ENCODE results near the gene MLKL.
"Not testable (repeated sequence)": the region's sequence is repeated elsewhere in the genome, so short reads cannot be mapped to it uniquely, and the experiment has no call there.

MLKL gene

GRCh38 chr16:74695450-74696422, 4.9 kb downstream of the MLKL start:
- DNase-seq = peak; percentile 89

DNA sequence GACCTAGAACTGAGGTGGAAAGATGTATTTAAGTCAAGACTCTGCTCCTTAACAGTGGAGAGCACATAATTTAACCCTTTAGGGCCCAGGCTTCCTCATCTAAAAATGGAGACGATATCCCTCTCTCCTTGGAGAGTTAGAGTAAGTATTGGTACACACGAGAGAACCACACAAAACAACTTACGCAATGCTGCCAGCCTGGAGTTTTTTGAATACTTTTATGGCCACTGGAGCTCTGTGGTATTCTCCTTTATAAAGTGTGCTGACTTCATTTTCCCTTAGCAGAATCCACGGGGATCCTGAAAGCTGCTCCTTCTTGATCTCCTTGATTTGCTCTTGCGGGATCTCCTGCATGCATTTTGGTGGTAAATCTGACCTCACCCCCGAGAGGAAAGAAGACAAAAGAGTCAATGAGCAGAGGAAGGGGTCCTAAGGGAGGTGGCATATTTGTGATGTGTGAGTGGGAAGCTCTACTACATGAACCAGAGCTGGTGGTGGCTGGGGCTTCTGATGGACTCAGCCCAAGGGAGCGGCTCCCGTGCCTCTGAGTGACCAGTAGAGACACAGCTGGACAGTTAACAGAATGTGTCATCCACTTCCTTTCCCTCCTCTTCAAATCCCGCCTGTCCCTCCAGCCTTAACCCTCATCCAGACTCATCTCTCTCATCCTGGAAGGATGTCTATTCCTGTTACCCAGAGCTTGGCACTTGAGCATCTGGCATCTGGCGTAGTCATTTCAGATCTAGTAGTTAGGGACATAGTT, 9.4 kb downstream of the MLKL start:
- DNase-seq = no peak

DNA sequence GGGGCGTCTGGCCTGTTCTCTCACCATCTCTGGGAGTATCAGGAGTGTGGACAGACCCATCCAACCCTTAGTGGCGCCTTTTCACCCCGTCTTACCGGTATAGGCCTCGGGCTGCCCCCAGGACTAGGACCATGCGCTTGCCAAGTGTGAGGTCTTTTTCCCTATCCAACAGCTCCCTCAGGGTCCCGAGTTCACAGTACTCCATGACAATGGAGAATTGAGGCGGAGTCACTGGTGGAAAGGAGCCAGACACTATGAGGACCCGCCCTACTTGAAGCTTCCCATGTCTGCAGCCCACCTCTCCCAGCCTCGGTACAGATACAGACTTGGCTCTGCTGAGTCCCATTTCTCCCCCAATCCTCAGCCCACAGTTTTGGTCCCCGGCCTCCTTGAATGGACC, 18.1 kb downstream of the MLKL start:
- DNase-seq = no peak

- DNase-seq = no peak
These were observed 20.0 kb downstream of the MLKL start for GRCh38 chr16:74680681-74681080.

- no peak for DNase-seq
These were observed 20.7 kb downstream of the MLKL start for GRCh38 chr16:74679983-74680382.

GRCh38 chr16:74677868-74678267, 22.8 kb downstream of the MLKL start:
- no peak for DNase-seq

DNA sequence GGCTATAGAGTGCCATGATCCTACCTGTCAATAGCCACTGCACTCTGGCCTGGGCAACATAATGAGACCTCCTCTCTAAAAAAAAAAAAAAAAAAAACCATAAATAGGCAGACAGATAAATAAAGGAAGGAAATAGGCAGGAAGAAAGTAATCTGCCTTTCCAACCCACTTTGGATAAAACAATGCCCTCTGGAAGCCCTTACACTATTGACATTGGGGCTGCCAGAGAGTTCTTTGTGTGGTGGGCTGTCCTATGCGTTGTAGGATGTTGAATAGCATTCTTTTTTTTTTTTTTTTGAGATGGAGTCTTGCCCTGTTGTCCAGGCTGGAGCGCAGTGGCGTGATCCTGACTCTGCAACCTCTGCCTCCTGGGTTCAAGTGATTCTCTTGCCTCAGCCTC, 26.8 kb downstream of the MLKL start:
- DNase-seq = no peak

GRCh38 chr16:74668877-74669276, 31.8 kb downstream of the MLKL start:
- not testable (repeated sequence) for DNase-seq

DNA sequence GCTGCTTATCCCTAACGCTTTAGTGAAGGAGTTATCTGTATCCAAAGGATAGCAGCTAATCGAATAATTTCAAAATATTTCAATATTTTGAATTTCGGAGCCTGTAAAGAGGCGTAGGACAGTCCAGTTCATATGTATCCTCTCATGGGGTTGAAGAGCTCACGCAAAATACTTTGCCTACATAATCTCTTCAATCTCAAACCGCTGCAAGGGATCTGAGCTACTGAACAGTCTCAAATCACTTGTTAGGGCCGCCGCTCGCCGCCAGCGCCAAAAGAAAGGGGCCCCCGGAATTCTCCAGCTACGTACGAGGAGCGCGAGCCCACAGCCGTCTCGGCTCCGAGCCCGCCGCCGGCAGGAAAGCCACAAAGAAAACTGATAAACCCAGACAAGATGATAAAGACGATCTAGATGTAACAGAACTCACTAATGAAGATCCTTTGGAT, 33.4 kb downstream of the MLKL start:
- DNase-seq = peak; percentile 30

- peak; percentile 99 for DNase-seq
These were observed 34.0 kb downstream of the MLKL start, which contains the start of gene RFWD3 for GRCh38 chr16:74666425-74667254. Gene RFWD3, minus strand, starts transcription at chr16:74666877. Its CDS starts 5,428 bp downstream, at chr16:74661449.

DNA sequence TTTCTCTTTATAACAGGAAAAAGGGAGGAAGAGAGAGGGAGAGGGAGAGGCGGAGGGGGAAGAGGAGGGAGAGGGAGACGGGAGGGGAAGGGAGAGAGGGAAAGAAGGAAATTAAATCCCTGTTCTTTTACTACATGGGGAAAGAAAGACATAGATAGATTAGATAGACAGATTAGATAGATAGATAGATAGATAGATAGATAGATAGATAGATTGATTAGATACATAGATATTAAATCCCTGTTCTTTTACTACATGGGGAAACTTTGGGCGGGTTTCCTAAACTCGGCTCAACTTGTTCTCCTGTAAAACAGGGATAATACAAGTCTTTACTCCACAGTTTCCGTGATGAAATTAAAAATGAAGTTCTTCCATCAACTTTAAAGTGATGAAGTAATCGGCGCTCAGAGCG, 34.6 kb downstream of the MLKL start:
- DNase-seq = no peak

DNA sequence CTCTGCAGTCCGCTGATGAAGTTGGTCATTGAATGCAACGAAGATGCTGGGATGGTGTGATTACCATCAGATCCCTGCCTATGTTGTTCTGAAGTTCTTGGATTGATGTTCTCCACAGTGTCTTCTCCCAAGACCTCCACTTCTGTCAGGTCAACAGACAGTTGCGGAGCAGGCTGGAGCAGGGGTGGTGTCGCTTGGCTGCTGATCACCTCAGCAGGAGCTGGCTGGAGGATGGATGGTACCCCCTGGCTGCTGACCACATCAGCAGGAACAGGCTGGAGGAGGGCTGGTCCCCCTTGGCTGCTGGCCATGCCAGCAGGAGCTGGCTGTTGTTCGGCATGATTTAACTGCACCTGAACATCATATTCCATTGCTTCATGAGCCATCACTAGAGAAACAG, 39.6 kb downstream of the MLKL start:
- DNase-seq = no peak

GRCh38 chr16:74660383-74660782, 40.3 kb downstream of the MLKL start:
- no peak for DNase-seq

- no peak for DNase-seq
These were observed 41.6 kb downstream of the MLKL start for GRCh38 chr16:74659041-74659440.

DNA sequence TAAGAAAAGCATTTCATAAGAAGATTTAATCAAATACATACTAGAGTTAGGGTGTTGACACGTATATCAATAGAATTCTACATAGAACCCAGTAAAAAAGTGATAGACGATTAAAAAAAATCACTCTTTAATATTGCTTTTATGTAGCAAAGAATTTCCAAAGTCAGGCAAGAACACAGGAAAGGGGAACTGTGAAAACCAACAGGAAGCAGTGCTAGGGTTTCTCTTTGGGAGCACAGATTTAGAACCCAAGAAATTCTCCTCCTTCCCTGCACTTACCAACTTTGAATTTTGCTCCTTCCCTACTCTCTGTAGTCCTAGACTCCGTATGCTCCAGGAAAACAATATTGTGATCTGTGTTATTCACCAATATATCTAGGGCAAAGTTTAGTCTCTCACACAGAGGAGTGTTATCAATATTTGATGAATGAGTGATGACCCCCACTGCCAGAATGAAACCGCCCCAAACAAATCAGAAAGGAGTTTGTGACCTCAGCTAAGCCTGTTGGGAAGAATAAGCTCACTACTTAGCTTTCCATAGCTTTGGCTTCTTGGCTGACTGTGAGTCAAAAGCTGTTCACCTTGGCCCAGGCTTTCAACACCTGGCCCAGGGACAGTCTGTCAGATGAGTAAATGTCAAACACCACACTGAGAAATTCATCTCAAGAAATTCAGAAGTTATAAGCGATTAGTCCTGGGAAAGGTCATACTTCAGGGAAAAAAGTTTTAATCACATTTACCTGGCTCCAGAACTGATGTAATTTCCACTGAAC, 42.6 kb downstream of the MLKL start:
- no peak for DNase-seq

DNA sequence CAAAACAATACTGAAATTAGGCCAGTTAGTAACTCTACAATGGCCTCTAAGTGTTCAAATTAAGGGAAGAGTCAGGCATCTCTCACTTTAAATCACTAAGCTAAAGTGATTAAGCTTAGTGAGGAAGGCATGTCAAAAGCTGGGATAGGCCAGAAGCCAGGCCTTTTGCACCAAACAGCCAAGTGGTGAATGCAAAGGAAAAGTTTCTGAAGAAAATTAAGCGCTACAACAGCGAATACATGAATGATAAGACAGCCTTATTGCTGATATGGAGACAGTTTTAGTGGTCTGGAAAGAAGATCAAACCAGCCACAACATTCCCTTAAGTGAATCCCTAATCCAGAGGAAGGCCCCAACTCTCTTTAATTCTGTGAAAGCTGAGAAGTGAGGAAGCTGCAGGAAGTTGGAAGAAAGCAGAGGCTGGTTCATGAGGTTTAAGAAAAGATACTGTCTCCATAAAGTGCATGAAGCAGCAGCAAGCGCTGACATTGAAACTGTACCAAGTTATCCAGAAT, 46.1 kb downstream of the MLKL start:
- DNase-seq = no peak

DNA sequence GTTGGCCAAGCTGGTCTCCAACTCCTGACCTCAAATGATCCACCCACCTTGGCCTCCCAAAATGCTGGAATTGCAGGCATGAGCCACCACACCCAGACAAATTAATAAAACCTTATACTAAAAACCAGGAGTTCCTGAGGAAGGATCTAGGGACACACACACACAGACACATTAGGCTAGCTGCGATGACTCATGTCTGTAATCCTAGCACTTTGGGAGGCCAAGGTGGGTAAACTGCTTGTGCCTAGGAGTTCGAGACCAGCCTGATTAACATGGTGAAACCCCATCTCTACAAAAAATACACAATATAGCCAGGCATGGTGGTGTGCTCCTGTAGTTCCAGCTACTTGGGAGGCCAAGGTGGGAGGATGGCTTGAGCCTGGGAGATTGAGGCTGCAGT, 47.8 kb downstream of the MLKL start:
- DNase-seq = peak; percentile 18

DNA sequence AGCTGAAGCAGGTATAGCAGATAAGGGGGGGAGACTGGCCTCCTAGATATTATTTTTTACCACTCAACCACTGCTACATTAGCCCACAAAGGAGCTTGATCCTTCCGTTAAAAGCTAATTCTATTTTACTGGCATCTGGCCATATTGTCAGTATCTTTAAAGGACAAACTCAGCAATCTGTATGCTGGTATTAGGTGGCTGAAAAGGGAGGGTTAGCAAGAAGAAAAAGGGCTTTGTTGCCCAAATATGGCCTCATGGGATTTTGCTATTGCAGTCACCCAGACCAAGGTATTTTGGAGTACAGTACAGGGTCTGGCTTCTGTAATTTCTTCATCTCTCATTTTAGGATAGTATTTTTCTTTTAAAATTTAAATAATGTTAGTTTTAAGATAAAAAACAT, 48.4 kb downstream of the MLKL start:
- no peak for DNase-seq

DNA sequence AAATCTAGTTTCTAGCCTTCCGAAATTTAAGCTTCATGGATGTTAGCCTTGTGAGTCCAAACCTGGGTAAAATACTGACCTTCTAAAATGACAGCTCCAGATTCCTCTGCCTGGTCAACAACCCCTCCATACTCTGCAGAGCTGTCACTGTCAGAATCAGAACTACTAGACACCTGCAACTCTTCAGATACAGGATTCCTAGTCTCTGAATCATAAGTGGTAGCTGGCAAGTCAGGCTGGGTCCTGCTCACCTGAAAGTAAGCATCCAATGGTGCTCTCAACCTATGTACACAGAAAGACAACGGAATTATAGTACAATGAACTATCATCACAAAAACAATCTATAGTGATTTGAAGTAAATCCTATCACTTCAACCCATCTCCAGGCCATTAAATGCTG, 48.8 kb downstream of the MLKL start:
- DNase-seq = no peak

GRCh38 chr16:74650966-74651567, 49.6 kb downstream of the MLKL start:
- no peak for DNase-seq

All from fibroblast of skin of abdomen (primary cell).